ENCODE measurements around the gene ZEB2. TPM values are rescaled to one million over a fixed set of nuclear protein-coding genes. Genes with fewer than 3 reads are reported as not detected.

Gene ZEB2
- total RNA-seq, 4 donors from 2014 or later = 148 to 290 (median 218) TPM

- no peaks in the 10 kb centered on the region for H3K27me3 ChIP-seq
- H3K4me1 ChIP-seq = peaks cover 0 to 14% (median 0%) of the 10 kb centered on the region in 4 donors
- no peaks in the 10 kb centered on the region for H3K36me3 ChIP-seq
- H3K27ac ChIP-seq = no peak overlapping the region
- WGBS, 2 donors = 100% methylated on average over 1 of the region's 1 CpG
- H3K9me3 ChIP-seq = no peaks in the 10 kb centered on the region
- TF ChIP-seq POLR2A (IDR thresholded peaks at IDR 0.05) = no peak
- no peak for TF ChIP-seq EP300 (IDR thresholded peaks at IDR 0.05)
- TF ChIP-seq CTCF (IDR thresholded peaks at IDR 0.05) = no peak
- no peak for DNase-seq (ENCODE audit: low spot score in 2 of 2)
- no peak overlapping the region for H3K4me3 ChIP-seq
These were observed 157.5 kb downstream of the ZEB2 start for GRCh38 chr2:144362401-144362800.

GRCh38 chr2:144361742-144362141 lies 158.2 kb downstream of the ZEB2 start:
- Histone ChIP-seq H3K36me3 (no peaks in the 10 kb centered on the region), H3K4me3 (no peak overlapping the region), H3K27me3 (no peaks in the 10 kb centered on the region), H3K4me1 (peaks cover 0 to 14% (median 0%) of the 10 kb centered on the region in 4 donors), H3K27ac (no peak overlapping the region), H3K9me3 (no peaks in the 10 kb centered on the region)
- DNase-seq (ENCODE audit: low spot score in 2 of 2) = no peak
- TF ChIP-seq CTCF (IDR thresholded peaks at IDR 0.05) (no peak), POLR2A (IDR thresholded peaks at IDR 0.05) (no peak), EP300 (IDR thresholded peaks at IDR 0.05) (no peak)

GRCh38 chr2:144359684-144360083 lies 160.2 kb downstream of the ZEB2 start:
- Histone ChIP-seq H3K27ac (peak overlapping the region in 2 of 4 donors; percentile 64 to 65), H3K4me3 (no peak overlapping the region), H3K9me3 (no peaks in the 10 kb centered on the region), H3K27me3 (no peaks in the 10 kb centered on the region), H3K36me3 (no peaks in the 10 kb centered on the region), H3K4me1 (peaks cover 0 to 14% (median 0%) of the 10 kb centered on the region in 4 donors)
- no peak for TF ChIP-seq POLR2A (IDR thresholded peaks at IDR 0.05)
- no peak for TF ChIP-seq EP300 (IDR thresholded peaks at IDR 0.05)
- no peak for TF ChIP-seq CTCF (IDR thresholded peaks at IDR 0.05)
- WGBS, 2 donors = 87 to 93% methylated on average over 1 of the region's 1 CpG
- DNase-seq (ENCODE audit: low spot score in 2 of 2) = no peak

- H3K36me3 ChIP-seq = no peaks in the 10 kb centered on the region
- TF ChIP-seq EP300 (IDR thresholded peaks at IDR 0.05) = no peak
- no peak for TF ChIP-seq POLR2A (IDR thresholded peaks at IDR 0.05)
- no peak for TF ChIP-seq CTCF (IDR thresholded peaks at IDR 0.05)
These were observed 160.9 kb downstream of the ZEB2 start for GRCh38 chr2:144358979-144359541.

GRCh38 chr2:144358374-144358964 lies 161.4 kb downstream of the ZEB2 start:
- 56 to 58% methylated on average over 3 of the region's 3 CpGs for WGBS, 2 donors
- peak overlapping the region in 2 of 4 donors; percentile 64 to 65 for H3K27ac ChIP-seq
- TF ChIP-seq POLR2A (IDR thresholded peaks at IDR 0.05) = no peak
- TF ChIP-seq EP300 (IDR thresholded peaks at IDR 0.05) = no peak
- TF ChIP-seq CTCF (IDR thresholded peaks at IDR 0.05) = no peak

More at GRCh38 chr2:144358979-144359541, 160.9 kb downstream of the ZEB2 start:
- no peak for DNase-seq (ENCODE audit: low spot score in 2 of 2)
- peak overlapping the region in 2 of 4 donors; percentile 64 to 65 for H3K27ac ChIP-seq
- no peak overlapping the region for H3K4me3 ChIP-seq
- H3K9me3 ChIP-seq = no peaks in the 10 kb centered on the region
- H3K4me1 ChIP-seq = peaks cover 0 to 14% (median 0%) of the 10 kb centered on the region in 4 donors
- WGBS, 2 donors = 43 to 48% methylated on average over 4 of the region's 4 CpGs
- H3K27me3 ChIP-seq = no peaks in the 10 kb centered on the region

More at GRCh38 chr2:144358374-144358964, 161.4 kb downstream of the ZEB2 start:
- H3K4me3 ChIP-seq = no peak overlapping the region
- H3K36me3 ChIP-seq = no peaks in the 10 kb centered on the region
- H3K9me3 ChIP-seq = no peaks in the 10 kb centered on the region
- peaks cover 0 to 14% (median 0%) of the 10 kb centered on the region in 4 donors for H3K4me1 ChIP-seq
- no peak for DNase-seq (ENCODE audit: low spot score in 2 of 2)
- H3K27me3 ChIP-seq = no peaks in the 10 kb centered on the region
